Measurements from ENCODE around the gene MORN5.

DNA sequence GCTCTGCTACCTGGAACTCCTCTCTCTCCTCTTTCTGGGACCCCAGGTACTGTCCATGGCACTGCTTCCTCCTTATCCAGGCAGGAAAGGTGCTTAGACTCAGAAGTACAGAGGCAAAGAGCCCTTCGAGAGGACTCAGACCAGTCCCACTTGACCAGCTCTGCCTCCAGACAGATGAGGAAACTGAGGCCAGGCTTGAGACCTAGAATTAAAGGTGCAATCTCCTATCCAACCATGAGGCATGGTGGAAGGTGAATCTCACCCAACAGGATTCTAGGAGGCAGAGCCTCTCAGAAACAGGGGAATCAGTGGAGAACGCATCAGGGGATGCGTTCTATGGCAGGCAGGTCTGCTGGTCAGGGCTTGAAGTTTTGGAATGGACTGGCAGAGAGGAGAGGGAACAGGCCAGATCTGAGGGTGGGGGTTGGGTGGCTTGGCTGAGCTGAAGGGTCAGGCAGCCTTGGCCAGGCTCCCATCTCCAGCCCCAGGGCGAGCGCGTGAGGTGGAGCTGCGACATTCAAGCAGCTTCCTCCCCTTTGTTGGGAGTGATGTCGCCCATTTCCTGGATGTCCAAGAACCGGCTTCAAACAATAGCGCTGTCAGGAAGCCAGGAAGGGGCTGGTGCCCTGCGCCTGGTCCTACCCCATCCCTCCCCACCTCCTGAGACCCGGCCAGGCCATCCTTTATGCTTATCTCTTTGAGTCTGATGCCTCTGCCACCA, 26.3 kb upstream of the MORN5 start:
- TF ChIP-seq POLR2AphosphoS5 (IDR thresholded peaks at IDR 0.05; ENCODE audit: low read depth, low read length) (no peak), POLR2A (IDR thresholded peaks at IDR 0.05; ENCODE audit: low read depth, low read length) (no peak)
